GM23338 (cell line): ENCODE data around the gene TTF1. TPM values are rescaled to one million over a fixed set of nuclear protein-coding genes. Genes with fewer than 3 reads are reported as not detected.

Experiments used
- ATAC-seq: fragments of 200-7000 bp; cut with Tn5 transposase; 3 replicates; pipeline ENCODE4 v1.9.1; 2020
- DNase-seq: peaks from one replicate; pipeline ENCODE4 v3.0.0-alpha.2; 2015; ENCODE audit warnings: low spot score
- H2AFZ ChIP-seq: fragments of 200-600 bp; sonication (generic); 2 replicates; pipeline ENCODE4 v1.8.0; 2016; ENCODE audit warnings: antibody characterized with exemption, mild to moderate bottlenecking, moderate library complexity
- H3F3A ChIP-seq: fragments of 200-600 bp; sonication (generic); replicated peaks from 2 replicates; pipeline ENCODE4 v1.8.0; 2017; ENCODE audit warnings: antibody characterized with exemption, mixed run types, low read depth
- H3K27ac ChIP-seq: fragments of 200-600 bp; sonication (generic); 2 replicates; pipeline ENCODE4 v1.6.1; 2016; ENCODE audit warnings: low read depth
- H3K27me3 ChIP-seq: fragments of 200-600 bp; sonication (generic); 2 replicates; pipeline ENCODE4 v1.8.0; 2016; ENCODE audit warnings: mild to moderate bottlenecking, mixed run types, moderate library complexity; ENCODE audit not compliant: insufficient read depth
- H3K36me3 ChIP-seq: fragments of 200-600 bp; sonication (generic); 2 replicates; pipeline ENCODE4 v1.8.0; 2016; ENCODE audit warnings: mild to moderate bottlenecking; ENCODE audit not compliant: insufficient read depth
- H3K4me1 ChIP-seq: fragments of 200-600 bp; sonication (generic); 2 replicates; pipeline ENCODE4 v1.8.0; 2016; ENCODE audit warnings: mild to moderate bottlenecking, moderate library complexity; ENCODE audit not compliant: insufficient read depth
- H3K4me2 ChIP-seq: fragments of 200-600 bp; sonication (generic); 2 replicates; pipeline ENCODE4 v1.7.1; 2017; ENCODE audit warnings: mixed run types
- H3K4me3 ChIP-seq: fragments of 200-600 bp; sonication (generic); 2 replicates; pipeline ENCODE4 v1.6.1; 2016; ENCODE audit warnings: mixed run types
- H3K79me2 ChIP-seq: fragments of 200-600 bp; sonication (generic); replicated peaks from 2 replicates; pipeline ENCODE4 v1.8.0; 2017; ENCODE audit warnings: mild to moderate bottlenecking; ENCODE audit not compliant: insufficient read depth
- H3K9me2 ChIP-seq: fragments of 200-600 bp; sonication (generic); 2 replicates; pipeline ENCODE4 v1.8.0; 2017; ENCODE audit not compliant: insufficient read depth
- H4K20me1 ChIP-seq: fragments of 200-600 bp; sonication (generic); replicated peaks from 2 replicates; pipeline ENCODE4 v1.8.0; 2017; ENCODE audit warnings: mild to moderate bottlenecking; ENCODE audit not compliant: insufficient read depth
- H3K27ac Mint-ChIP-seq: 2 replicates; pipeline ENCODE4 v1.8.0; 2020; ENCODE audit warnings: inconsistent platforms, mild to moderate bottlenecking, moderate library complexity, mixed read lengths
- H3K27me3 Mint-ChIP-seq: 3 replicates; pipeline ENCODE4 v1.8.0; 2022; ENCODE audit warnings: low read depth, mild to moderate bottlenecking, moderate library complexity, mixed read lengths, inconsistent platforms; ENCODE audit not compliant: insufficient read depth, poor library complexity
- H3K36me3 Mint-ChIP-seq: 3 replicates; pipeline ENCODE4 v1.8.0; 2021; ENCODE audit warnings: low read depth, mild to moderate bottlenecking, inconsistent platforms, moderate library complexity, mixed read lengths
- H3K4me1 Mint-ChIP-seq: 3 replicates; pipeline ENCODE4 v1.8.0; 2020; ENCODE audit warnings: mild to moderate bottlenecking, inconsistent platforms, mixed read lengths
- H3K4me3 Mint-ChIP-seq: 3 replicates; pipeline ENCODE4 v1.8.0; 2021; ENCODE audit warnings: moderate library complexity, mild to moderate bottlenecking, inconsistent platforms, mixed read lengths
- H3K9me3 Mint-ChIP-seq: 3 replicates; pipeline ENCODE4 v1.8.0; 2020; ENCODE audit warnings: moderate library complexity, mild to moderate bottlenecking, inconsistent platforms, mixed read lengths
- CREB1 ChIP-seq: fragments of 250-450 bp; sonication (Bioruptor Pico); IDR thresholded peaks from 2 replicates; pipeline ENCODE4 v1.5.0; 2020; ENCODE audit warnings: low read depth, mild to moderate bottlenecking, moderate library complexity
- CTCF ChIP-seq, 2 experiments: fragments of 200-600 bp in 1 of 2; sonication (generic) in 1 of 2; conservative IDR thresholded peaks; 2 replicates each; pipeline versions ENCODE4 v1.5.1 to v1.6.1; 2016 to 2017; ENCODE audit warnings: antibody characterized with exemption in 2 of 2, low read depth in 2 of 2, mild to moderate bottlenecking in 2 of 2, moderate library complexity in 1 of 2
- ETS1 ChIP-seq: IDR thresholded peaks from 2 replicates; pipeline ENCODE4 v1.6.1; 2016; ENCODE audit warnings: antibody characterized with exemption
- EZH2 ChIP-seq: fragments of 200-600 bp; sonication (generic); IDR thresholded peaks from one replicate; pipeline ENCODE4 v1.8.0; 2017; ENCODE audit warnings: antibody characterized with exemption, mild to moderate bottlenecking, low read depth; ENCODE audit not compliant: unreplicated experiment
- REST ChIP-seq: IDR thresholded peaks from one replicate; pipeline ENCODE4 v1.6.1; 2018; ENCODE audit warnings: antibody characterized with exemption; ENCODE audit not compliant: unreplicated experiment
- STAT1 ChIP-seq: IDR thresholded peaks from one replicate; pipeline ENCODE4 v1.6.1; 2016; ENCODE audit warnings: antibody characterized with exemption; ENCODE audit not compliant: unreplicated experiment
- ZNF114 ChIP-seq: fragments of 250-450 bp; sonication (Bioruptor Pico); IDR thresholded peaks from 2 replicates; pipeline ENCODE4 v1.5.0; 2020; ENCODE audit warnings: mild to moderate bottlenecking, moderate library complexity
- ZNF331 ChIP-seq: fragments of 250-450 bp; sonication (Bioruptor Pico); IDR thresholded peaks from 2 replicates; pipeline ENCODE4 v1.5.0; 2020; ENCODE audit warnings: low read depth, mild to moderate bottlenecking, moderate library complexity
- ZNF462 ChIP-seq: fragments of 250-450 bp; sonication (Bioruptor Pico); IDR thresholded peaks from 2 replicates; pipeline ENCODE4 v1.5.0; 2020; ENCODE audit warnings: mild to moderate bottlenecking, moderate library complexity
- polyA plus RNA-seq: library from polyadenylated mRNA; unstranded; fragments of >200 nt; fragmentation: Nextera tagmentation; extraction: Ambion mirVana; gene quantifications from 2 replicates; pipeline ENCODE4 v1.2.1, GENCODE V29; 2016
- total RNA-seq: library from RNA; depleted of rRNA; stranded (reverse); fragments of >200 nt; shearing (Covaris generic); gene quantifications from 2 replicates; pipeline ENCODE4 v1.2.3, GENCODE V29; 2014

The TTF1 gene
- total and polyA plus RNA-seq, 2 experiments from 2014 or later: 14.9 to 25.0 TPM

GRCh38 chr9:132423503-132423902 is 16.9 kb upstream of the TTF1 start:
- no peak overlapping the region for H3K4me3 ChIP-seq
- TF ChIP-seq ZNF331 (no peak), CTCF (conservative IDR thresholded peaks at IDR 0.05; ENCODE audit: low read depth in 2 of 2) (no peak), STAT1 (no peak), CREB1 (CRISPR knock-in tag) (no peak), EZH2 (no peak), ZNF462 (CRISPR knock-in tag) (no peak), ETS1 (no peak), REST (no peak), ZNF114 (CRISPR knock-in tag) (no peak)
- Mint-ChIP-seq H3K9me3 (no peaks in the 10 kb centered on the region), H3K4me1 (peaks cover 38% of the 10 kb centered on the region), H3K27ac (no peak overlapping the region), H3K36me3 (no peaks in the 10 kb centered on the region), H3K27me3 (peaks cover 24% of the 10 kb centered on the region), H3K4me3 (no peak overlapping the region)
- no peak for ATAC-seq
- no peak overlapping the region for H2AFZ ChIP-seq
- no peaks in the 10 kb centered on the region for H3K79me2 ChIP-seq
- H3K4me1 ChIP-seq: peaks cover 27% of the 10 kb centered on the region
- H3K27ac ChIP-seq: no peak overlapping the region
- no peaks in the 10 kb centered on the region for H3K36me3 ChIP-seq
- no peaks in the 10 kb centered on the region for H3K27me3 ChIP-seq
- no peak overlapping the region for H3K4me2 ChIP-seq
- no peak for DNase-seq
- H3K9me2 ChIP-seq: no peaks in the 10 kb centered on the region
- H3F3A ChIP-seq: no peaks in the 10 kb centered on the region
- no peaks in the 10 kb centered on the region for H4K20me1 ChIP-seq
